H9 (cell line): ENCODE results near the gene PTDSS2. TPM values are rescaled to one million over a fixed set of nuclear protein-coding genes. Genes with fewer than 3 reads are reported as not detected.
A peak's percentile ranks its signal among the peaks of the same experiment; 100 is the strongest.

ENCODE experiments used
- DNase-seq: peaks from one replicate; pipeline ENCODE4 v3.0.0-alpha.2; 2017
- H2AFZ ChIP-seq: one replicate; pipeline ENCODE4 v1.6.1; 2013; ENCODE audit warnings: mild to moderate bottlenecking, low read length, control low read depth, moderate library complexity
- H2AK5ac ChIP-seq: 2 replicates; pipeline ENCODE4 v1.6.1; 2013; ENCODE audit warnings: low read length, control low read depth, mixed read lengths; ENCODE audit not compliant: insufficient read length
- H2BK120ac ChIP-seq: one replicate; pipeline ENCODE4 v1.6.1; 2013; ENCODE audit warnings: low read depth, mild to moderate bottlenecking, low read length, control low read depth, inconsistent platforms; ENCODE audit not compliant: poor library complexity, severe bottlenecking
- H2BK12ac ChIP-seq: 2 replicates; pipeline ENCODE4 v1.6.1; 2013; ENCODE audit warnings: low read length, control low read depth, mixed read lengths, low read depth; ENCODE audit not compliant: insufficient read length
- H2BK15ac ChIP-seq: 2 replicates; pipeline ENCODE4 v1.6.1; 2013; ENCODE audit warnings: low read depth, low read length, control low read depth
- H2BK20ac ChIP-seq: one replicate; pipeline ENCODE4 v1.6.1; 2013; ENCODE audit warnings: low read depth, mild to moderate bottlenecking, low read length, control low read depth, inconsistent platforms; ENCODE audit not compliant: poor library complexity, severe bottlenecking
- H2BK5ac ChIP-seq: 2 replicates; pipeline ENCODE4 v1.6.1; 2013; ENCODE audit warnings: low read length, control low read depth, mixed read lengths; ENCODE audit not compliant: insufficient read length
- H3K14ac ChIP-seq: 2 replicates; pipeline ENCODE4 v1.6.1; 2013; ENCODE audit warnings: low read length, control low read depth; ENCODE audit not compliant: insufficient read depth
- H3K18ac ChIP-seq: 2 replicates; pipeline ENCODE4 v1.6.1; 2013; ENCODE audit warnings: low read depth, mild to moderate bottlenecking, mixed read lengths, low read length, control low read depth; ENCODE audit not compliant: insufficient read length
- H3K23ac ChIP-seq: 2 replicates; pipeline ENCODE4 v1.6.1; 2013; ENCODE audit warnings: low read length, control low read depth, mixed read lengths, low read depth; ENCODE audit not compliant: insufficient read length
- H3K23me2 ChIP-seq: 2 replicates; pipeline ENCODE4 v1.6.1; 2013; ENCODE audit warnings: low read depth, mild to moderate bottlenecking, mixed read lengths, low read length, control low read depth; ENCODE audit not compliant: insufficient read length, poor library complexity, severe bottlenecking
- H3K27ac ChIP-seq: 2 replicates; pipeline ENCODE4 v1.5.1; 2013; ENCODE audit warnings: low read length, control low read depth, mixed read lengths, low read depth; ENCODE audit not compliant: insufficient read length
- H3K27me3 ChIP-seq: 2 replicates; pipeline ENCODE4 v1.6.1; 2013; ENCODE audit warnings: low read length, control low read depth, inconsistent platforms; ENCODE audit not compliant: insufficient read depth
- H3K4ac ChIP-seq: 2 replicates; pipeline ENCODE4 v1.6.1; 2013; ENCODE audit warnings: low read depth, mild to moderate bottlenecking, control low read depth, inconsistent platforms, low read length, moderate library complexity
- H3K4me1 ChIP-seq: 2 replicates; pipeline ENCODE4 v1.6.1; 2013; ENCODE audit warnings: low read length, control low read depth, inconsistent platforms; ENCODE audit not compliant: insufficient read depth
- H3K4me2 ChIP-seq: 2 replicates; pipeline ENCODE4 v1.6.1; 2013; ENCODE audit warnings: low read length, control low read depth, mixed read lengths; ENCODE audit not compliant: insufficient read length, insufficient read depth
- H3K56ac ChIP-seq: 2 replicates; pipeline ENCODE4 v1.6.1; 2013; ENCODE audit warnings: low read depth, mild to moderate bottlenecking, mixed read lengths, low read length, control low read depth; ENCODE audit not compliant: insufficient read length
- H3K79me1 ChIP-seq: 2 replicates; pipeline ENCODE4 v1.6.1; 2013; ENCODE audit warnings: low read depth, mild to moderate bottlenecking, moderate library complexity, low read length, control low read depth, inconsistent platforms; ENCODE audit not compliant: insufficient read depth, poor library complexity, severe bottlenecking
- H3K79me2 ChIP-seq: 2 replicates; pipeline ENCODE4 v1.6.1; 2013; ENCODE audit warnings: low read length, control low read depth, inconsistent platforms; ENCODE audit not compliant: insufficient read depth
- H3K9ac ChIP-seq: 2 replicates; pipeline ENCODE4 v1.6.1; 2013; ENCODE audit warnings: low read length, control low read depth, mixed read lengths; ENCODE audit not compliant: insufficient read length; ENCODE audit errors: extremely low read depth
- H3K9me3 ChIP-seq: one replicate; pipeline ENCODE4 v1.6.1; 2013; ENCODE audit warnings: low read depth, low read length, inconsistent platforms; ENCODE audit not compliant: control insufficient read depth
- H3T11ph ChIP-seq: one replicate; pipeline ENCODE4 v1.6.1; 2013; ENCODE audit warnings: mild to moderate bottlenecking, low read length, control low read depth, inconsistent platforms
- H4K20me1 ChIP-seq: one replicate; pipeline ENCODE4 v1.6.1; 2013; ENCODE audit not compliant: control insufficient read depth, insufficient read length, insufficient read depth
- H4K5ac ChIP-seq: 2 replicates; pipeline ENCODE4 v1.6.1; 2013; ENCODE audit warnings: low read depth, mild to moderate bottlenecking, mixed read lengths, low read length, control low read depth; ENCODE audit not compliant: insufficient read length
- H4K8ac ChIP-seq: replicated peaks from 2 replicates; pipeline ENCODE4 v1.6.1; 2013; ENCODE audit warnings: low read length, control low read depth, mixed read lengths, low read depth; ENCODE audit not compliant: insufficient read length
- H4K91ac ChIP-seq: 2 replicates; pipeline ENCODE4 v1.6.1; 2013; ENCODE audit warnings: low read depth, mild to moderate bottlenecking, moderate library complexity, mixed read lengths, low read length, control low read depth; ENCODE audit not compliant: insufficient read length
- H3K27ac Mint-ChIP-seq, 3 experiments: 2 replicates in 2 of 3; 3 replicates in 1 of 3; pipeline ENCODE4 v1.8.0; 2020 to 2021; ENCODE audit warnings: mixed read lengths in 3 of 3, mild to moderate bottlenecking in 1 of 3, moderate library complexity in 1 of 3
- H3K27me3 Mint-ChIP-seq: 2 replicates; pipeline ENCODE4 v1.8.0; 2021; ENCODE audit warnings: low read depth, mild to moderate bottlenecking, moderate library complexity, mixed read lengths
- H3K36me3 Mint-ChIP-seq, 3 experiments: 2 replicates in 2 of 3; 3 replicates in 1 of 3; pipeline ENCODE4 v1.8.0; 2020 to 2021; ENCODE audit warnings: low read depth in 3 of 3, mixed read lengths in 3 of 3; ENCODE audit not compliant: insufficient read depth in 1 of 3
- H3K4me1 Mint-ChIP-seq, 2 experiments: 2 replicates each; pipeline ENCODE4 v1.8.0; 2020; ENCODE audit warnings: mixed read lengths in 2 of 2
- H3K4me3 Mint-ChIP-seq, 2 experiments: 2 replicates in 1 of 2; 3 replicates in 1 of 2; pipeline ENCODE4 v1.8.0; 2020 to 2021; ENCODE audit warnings: mild to moderate bottlenecking in 2 of 2, mixed read lengths in 2 of 2, moderate library complexity in 1 of 2
- H3K9me3 Mint-ChIP-seq, 2 experiments: 2 replicates in 1 of 2; 3 replicates in 1 of 2; pipeline ENCODE4 v1.8.0; 2020; ENCODE audit warnings: mild to moderate bottlenecking in 2 of 2, mixed read lengths in 2 of 2, moderate library complexity in 1 of 2
- CTCF ChIP-seq: fragments of 200-600 bp; sonication (generic); conservative IDR thresholded peaks from 3 replicates; pipeline ENCODE4 v1.8.0; 2021; ENCODE audit warnings: antibody characterized with exemption, mild to moderate bottlenecking
- WGBS: extraction: QIAGEN DNeasy Blood & Tissue Kit; methylation state at CpG from one replicate; pipeline ENCODE4 v1.1.7; 2013; ENCODE audit warnings: missing lambda C conversion rate, low lambda C conversion rate, mixed read lengths; ENCODE audit not compliant: insufficient read length; ENCODE audit errors: extremely low coverage; 5-methylcytosine and 5-hydroxymethylcytosine counted together
- total RNA-seq: library from RNA; stranded (reverse); gene quantifications from 2 replicates; pipeline ENCODE4 v1.2.1, GENCODE V29; 2021

PTDSS2 gene
- total RNA-seq, 1 experiment from 2014 or later = 55.3 TPM

GRCh38 chr11:452916-453527, 2.9 kb downstream of the PTDSS2 start:
- WGBS = no CpG with 5 or more reads among the region's 19 CpGs
- Mint-ChIP-seq H3K4me1 (peaks cover 46 to 47% of the 10 kb centered on the region in 2 experiments), H3K4me3 (peak overlapping the region; percentile 21 to 57; a peak in 2 of 5 replicates), H3K27ac (peak overlapping the region in 2 of 3 experiments; percentile 44 to 55; a peak in 1 of 7 replicates), H3K36me3 (peaks cover 14 to 46% (median 40%) of the 10 kb centered on the region in 3 experiments; a peak in 6 of 7 replicates), H3K9me3 (peaks cover 0 to 2% of the 10 kb centered on the region in 2 experiments; a peak in 2 of 5 replicates), H3K27me3 (no peaks in the 10 kb centered on the region)
- H2BK120ac ChIP-seq = no peak overlapping the region
- H3K79me1 ChIP-seq = peaks cover 7% of the 10 kb centered on the region
- H2BK5ac ChIP-seq = no peak overlapping the region
- H2AK5ac ChIP-seq = no peak overlapping the region
- H2AFZ ChIP-seq = no peak overlapping the region
- TF ChIP-seq CTCF = no peak
- no peak overlapping the region for H3K14ac ChIP-seq
- no peak overlapping the region for H3K9ac ChIP-seq
- H3K18ac ChIP-seq = no peak overlapping the region
- H3K23ac ChIP-seq = no peak overlapping the region
- H3K4ac ChIP-seq = no peak overlapping the region
- no peak overlapping the region for H4K8ac ChIP-seq
- no peak overlapping the region for H3K56ac ChIP-seq
- no peaks in the 10 kb centered on the region for H4K20me1 ChIP-seq
- no peak overlapping the region for H3K27ac ChIP-seq
- no peak overlapping the region for H2BK12ac ChIP-seq
- no peak for DNase-seq
- H3K4me1 ChIP-seq = no peaks in the 10 kb centered on the region
- no peak overlapping the region for H3T11ph ChIP-seq
- no peak overlapping the region for H4K91ac ChIP-seq
- no peak overlapping the region for H2BK20ac ChIP-seq
- no peak overlapping the region for H2BK15ac ChIP-seq
- H3K4me2 ChIP-seq = no peak overlapping the region
- H3K23me2 ChIP-seq = peaks cover 7% of the 10 kb centered on the region
- no peaks in the 10 kb centered on the region for H3K27me3 ChIP-seq
- no peaks in the 10 kb centered on the region for H3K9me3 ChIP-seq
- H3K79me2 ChIP-seq = peaks cover 13% of the 10 kb centered on the region; the same call in 1 of the 2 replicates
- H4K5ac ChIP-seq = no peak overlapping the region
